Esophagus squamous epithelium (tissue), 4 donors: Measurements from ENCODE around the gene SPG11.

Experiments used
- CTCF ChIP-seq, 6 experiments: fragments of 450-650 bp in 4 of 6; fragments of 200-600 bp in 2 of 6; sonication (generic) in 2 of 6; IDR thresholded peaks; one replicate each; pipeline ENCODE4 v1.5.1; 2016 to 2019; ENCODE audit warnings: antibody characterized with exemption in 6 of 6, mild to moderate bottlenecking in 4 of 6, moderate library complexity in 4 of 6
- POLR2A ChIP-seq, 4 donors: fragments of 450-650 bp; IDR thresholded peaks; one replicate each; pipeline ENCODE4 v1.6.1; 2017; ENCODE audit warnings: antibody characterized with exemption in 4 of 4, mild to moderate bottlenecking in 4 of 4, moderate library complexity in 3 of 4

GRCh38 chr15:44633603-44634002, 29.9 kb downstream of the SPG11 start:
- TF ChIP-seq CTCF (IDR thresholded peaks at IDR 0.05) (no peak), POLR2A (IDR thresholded peaks at IDR 0.05) (no peak)
